Epithelial cell of esophagus (primary cell): ENCODE results near the gene MAP6.

Experiments
- DNase-seq: peaks from one replicate; pipeline ENCODE4 v3.0.0; 2010; ENCODE audit warnings: low read depth
- H3K4me3 ChIP-seq: 2 replicates; pipeline ENCODE4 v1.5.1; 2011; ENCODE audit warnings: mild to moderate bottlenecking, low read length, control low read depth
- TF ChIP-seq, protein P1 (sequence below): IDR thresholded peaks from 2 replicates; pipeline ENCODE4 v1.5.1; 2011; ENCODE audit warnings: low read depth, mild to moderate bottlenecking, low read length, control low read depth, inconsistent platforms; ENCODE audit not compliant: insufficient read depth; ENCODE audit errors: missing control alignments

Gene MAP6

DNA sequence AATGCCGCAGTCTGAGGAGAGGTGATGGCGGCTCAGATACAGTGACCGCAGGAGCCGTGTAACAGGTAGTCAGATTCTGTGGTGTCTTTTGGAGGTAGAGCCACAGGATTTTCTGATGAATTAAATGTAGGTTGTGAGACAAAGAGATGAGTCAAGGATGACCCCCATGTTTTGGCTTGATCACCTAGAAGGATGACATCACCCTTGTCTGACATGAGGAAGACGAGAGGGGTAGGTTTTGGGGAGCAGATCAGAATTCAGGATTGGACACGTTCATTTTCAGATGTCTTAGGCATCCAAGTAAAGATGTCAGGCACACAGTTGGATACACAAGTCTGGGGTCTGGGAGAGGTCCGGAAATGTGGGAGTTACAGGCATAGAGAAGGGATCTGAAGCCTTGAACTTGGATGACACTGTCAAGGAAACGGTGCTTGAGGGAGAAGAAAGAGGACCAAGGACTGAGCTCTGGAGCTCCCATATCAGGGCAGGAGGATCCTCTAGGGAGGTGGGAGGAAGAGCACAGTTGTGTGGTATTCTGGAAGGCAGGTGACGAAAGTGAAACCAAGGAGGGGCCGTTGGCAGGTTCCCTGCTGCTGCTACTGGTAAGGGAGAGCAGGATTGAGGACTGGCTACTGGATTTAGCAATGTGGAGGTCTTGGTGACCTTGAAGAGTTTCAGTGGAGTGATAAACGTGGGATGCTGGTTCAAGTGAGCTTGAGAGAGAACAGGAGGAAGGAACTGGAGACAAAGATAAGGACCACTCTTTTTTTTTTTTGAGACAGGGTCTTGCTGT is 130.5 kb downstream of the MAP6 start:
- DNase-seq, result no peak
- no peak overlapping the region for H3K4me3 ChIP-seq
- TF ChIP-seq, protein P1, sequence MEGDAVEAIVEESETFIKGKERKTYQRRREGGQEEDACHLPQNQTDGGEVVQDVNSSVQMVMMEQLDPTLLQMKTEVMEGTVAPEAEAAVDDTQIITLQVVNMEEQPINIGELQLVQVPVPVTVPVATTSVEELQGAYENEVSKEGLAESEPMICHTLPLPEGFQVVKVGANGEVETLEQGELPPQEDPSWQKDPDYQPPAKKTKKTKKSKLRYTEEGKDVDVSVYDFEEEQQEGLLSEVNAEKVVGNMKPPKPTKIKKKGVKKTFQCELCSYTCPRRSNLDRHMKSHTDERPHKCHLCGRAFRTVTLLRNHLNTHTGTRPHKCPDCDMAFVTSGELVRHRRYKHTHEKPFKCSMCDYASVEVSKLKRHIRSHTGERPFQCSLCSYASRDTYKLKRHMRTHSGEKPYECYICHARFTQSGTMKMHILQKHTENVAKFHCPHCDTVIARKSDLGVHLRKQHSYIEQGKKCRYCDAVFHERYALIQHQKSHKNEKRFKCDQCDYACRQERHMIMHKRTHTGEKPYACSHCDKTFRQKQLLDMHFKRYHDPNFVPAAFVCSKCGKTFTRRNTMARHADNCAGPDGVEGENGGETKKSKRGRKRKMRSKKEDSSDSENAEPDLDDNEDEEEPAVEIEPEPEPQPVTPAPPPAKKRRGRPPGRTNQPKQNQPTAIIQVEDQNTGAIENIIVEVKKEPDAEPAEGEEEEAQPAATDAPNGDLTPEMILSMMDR, result no peak

DNA sequence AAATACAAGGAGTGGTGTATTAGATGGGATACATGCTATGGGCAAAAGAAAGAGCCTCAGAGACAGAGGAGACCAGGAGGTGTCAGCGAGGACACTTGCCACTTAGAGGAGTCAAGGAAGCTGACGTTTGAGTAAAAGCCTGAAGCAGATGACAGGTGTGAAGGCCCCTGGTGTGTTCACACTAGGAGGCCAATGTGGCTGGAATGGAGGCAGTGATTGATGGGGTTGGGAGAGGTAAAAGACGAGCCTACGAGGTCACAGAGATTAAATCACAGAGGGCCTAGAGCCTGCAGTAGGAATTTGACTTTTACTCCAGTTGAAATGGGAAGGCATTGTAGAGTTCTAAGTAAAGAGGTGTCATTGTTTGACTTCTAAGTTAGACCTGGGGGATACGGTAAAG is 131.1 kb downstream of the MAP6 start:
- TF ChIP-seq, protein P1, result no peak
- H3K4me3 ChIP-seq, result no peak overlapping the region
- DNase-seq, result no peak
